ENCODE data around the gene SRSF1.
"Not testable (repeated sequence)": the region's sequence is repeated elsewhere in the genome, so short reads cannot be mapped to it uniquely, and the experiment has no call there.

Gene SRSF1

DNA sequence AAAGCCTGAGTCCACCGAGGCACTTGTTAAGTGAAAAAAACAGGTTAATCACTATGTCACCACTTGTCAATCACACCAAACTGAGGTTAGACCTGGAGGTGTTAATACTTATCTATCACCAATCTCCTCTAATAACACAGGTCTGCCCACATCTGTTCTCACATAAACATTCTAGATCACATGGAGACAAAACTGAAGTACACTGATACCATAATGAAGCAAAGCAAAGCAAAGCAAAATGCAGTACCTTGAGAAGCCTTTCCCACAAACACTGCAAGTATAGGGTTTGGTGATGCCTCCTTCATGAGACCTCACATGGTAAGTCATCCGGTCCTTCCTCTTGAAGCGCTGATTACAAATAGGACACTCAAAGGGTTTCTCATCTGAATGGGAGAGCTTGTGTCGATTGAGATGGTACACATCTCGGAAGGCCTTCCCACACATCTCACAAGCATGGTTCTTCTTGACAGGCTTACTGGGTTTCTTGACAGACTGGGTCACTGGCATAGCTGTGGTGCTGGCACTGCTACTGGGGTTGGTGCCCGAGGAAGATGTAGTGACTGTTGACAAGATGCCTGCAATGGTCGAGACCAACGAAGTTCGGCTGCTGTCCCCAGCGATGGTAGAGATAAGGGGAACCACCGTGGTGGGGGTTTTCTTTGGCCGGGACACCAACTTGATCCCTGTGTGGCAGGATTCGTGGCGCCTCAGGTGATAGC lies 24.4 kb downstream of the SRSF1 start:
- H3K4me3 ChIP-seq (ENCODE audit: low read depth, low read length): no peak overlapping the region
- TF ChIP-seq, protein P1, sequence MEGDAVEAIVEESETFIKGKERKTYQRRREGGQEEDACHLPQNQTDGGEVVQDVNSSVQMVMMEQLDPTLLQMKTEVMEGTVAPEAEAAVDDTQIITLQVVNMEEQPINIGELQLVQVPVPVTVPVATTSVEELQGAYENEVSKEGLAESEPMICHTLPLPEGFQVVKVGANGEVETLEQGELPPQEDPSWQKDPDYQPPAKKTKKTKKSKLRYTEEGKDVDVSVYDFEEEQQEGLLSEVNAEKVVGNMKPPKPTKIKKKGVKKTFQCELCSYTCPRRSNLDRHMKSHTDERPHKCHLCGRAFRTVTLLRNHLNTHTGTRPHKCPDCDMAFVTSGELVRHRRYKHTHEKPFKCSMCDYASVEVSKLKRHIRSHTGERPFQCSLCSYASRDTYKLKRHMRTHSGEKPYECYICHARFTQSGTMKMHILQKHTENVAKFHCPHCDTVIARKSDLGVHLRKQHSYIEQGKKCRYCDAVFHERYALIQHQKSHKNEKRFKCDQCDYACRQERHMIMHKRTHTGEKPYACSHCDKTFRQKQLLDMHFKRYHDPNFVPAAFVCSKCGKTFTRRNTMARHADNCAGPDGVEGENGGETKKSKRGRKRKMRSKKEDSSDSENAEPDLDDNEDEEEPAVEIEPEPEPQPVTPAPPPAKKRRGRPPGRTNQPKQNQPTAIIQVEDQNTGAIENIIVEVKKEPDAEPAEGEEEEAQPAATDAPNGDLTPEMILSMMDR (IDR thresholded peaks at IDR 0.05; ENCODE audit: low read depth, low read length): no peak

DNA sequence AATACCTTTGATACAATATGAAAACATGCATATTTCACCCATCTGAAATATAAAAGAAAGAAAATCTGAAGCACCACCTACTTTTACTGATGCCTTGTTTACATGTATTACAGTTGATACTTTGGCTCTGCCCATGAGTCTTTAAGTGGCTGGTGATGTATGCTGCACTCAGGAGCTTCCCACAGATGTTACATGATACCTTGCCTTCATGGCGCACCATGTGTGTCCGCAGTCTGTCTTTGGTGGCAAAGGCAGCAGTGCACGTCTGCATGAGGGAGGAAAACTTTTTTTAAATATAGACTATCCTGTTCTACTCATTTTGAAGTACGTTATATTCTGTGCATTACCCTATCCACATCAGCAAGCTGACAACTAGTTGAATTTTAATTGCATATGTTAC lies 26.5 kb downstream of the SRSF1 start:
- no peak overlapping the region for H3K4me3 ChIP-seq (ENCODE audit: low read depth, low read length)
- TF ChIP-seq, protein P1 (IDR thresholded peaks at IDR 0.05; ENCODE audit: low read depth, low read length): no peak

DNA sequence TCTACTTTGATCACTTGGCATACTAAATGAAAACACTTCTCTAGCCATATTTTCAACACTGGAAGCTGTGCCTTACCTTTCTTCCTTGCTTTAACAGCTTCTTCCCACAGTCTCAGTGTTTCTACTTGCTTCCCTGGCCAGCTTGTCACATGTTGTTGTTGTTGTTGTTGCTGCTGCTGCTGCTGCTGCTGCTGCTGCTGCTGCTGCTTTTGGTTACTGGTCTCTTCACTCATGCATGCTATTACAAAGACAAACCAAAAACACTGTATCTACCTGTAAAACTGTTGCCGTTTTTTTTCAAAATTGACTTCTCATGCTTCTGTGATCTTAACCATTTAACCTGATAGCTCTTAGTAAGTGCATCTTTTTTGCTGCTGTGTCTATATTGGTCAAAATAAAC lies 28.0 kb downstream of the SRSF1 start:
- no peak overlapping the region for H3K4me3 ChIP-seq (ENCODE audit: low read depth, low read length)

DNA sequence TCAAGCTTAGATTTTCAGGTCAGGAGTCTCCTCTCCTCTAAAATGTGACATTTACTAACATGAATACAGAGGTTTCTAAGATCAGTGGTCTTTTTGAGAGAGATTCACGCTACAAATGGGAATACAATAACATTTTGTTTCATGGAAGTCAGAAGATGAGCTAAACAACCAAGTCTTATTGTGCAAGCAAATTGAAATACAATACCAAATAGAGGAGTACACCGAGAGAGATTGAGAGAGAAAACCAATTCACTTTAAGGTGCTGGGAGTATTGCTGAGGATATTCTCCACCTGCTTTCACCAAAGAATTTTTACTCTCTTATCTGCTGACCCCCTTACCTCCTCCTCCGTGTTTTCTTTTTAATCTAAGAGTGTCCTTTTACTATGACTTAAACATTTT lies 30.5 kb downstream of the SRSF1 start:
- TF ChIP-seq, protein P1 (IDR thresholded peaks at IDR 0.05; ENCODE audit: low read depth, low read length): no peak
- H3K4me3 ChIP-seq (ENCODE audit: low read depth, low read length): no peak overlapping the region

More for the DNA sequence above, 28.0 kb downstream of the SRSF1 start:
- TF ChIP-seq, protein P1 (IDR thresholded peaks at IDR 0.05; ENCODE audit: low read depth, low read length): no peak

DNA sequence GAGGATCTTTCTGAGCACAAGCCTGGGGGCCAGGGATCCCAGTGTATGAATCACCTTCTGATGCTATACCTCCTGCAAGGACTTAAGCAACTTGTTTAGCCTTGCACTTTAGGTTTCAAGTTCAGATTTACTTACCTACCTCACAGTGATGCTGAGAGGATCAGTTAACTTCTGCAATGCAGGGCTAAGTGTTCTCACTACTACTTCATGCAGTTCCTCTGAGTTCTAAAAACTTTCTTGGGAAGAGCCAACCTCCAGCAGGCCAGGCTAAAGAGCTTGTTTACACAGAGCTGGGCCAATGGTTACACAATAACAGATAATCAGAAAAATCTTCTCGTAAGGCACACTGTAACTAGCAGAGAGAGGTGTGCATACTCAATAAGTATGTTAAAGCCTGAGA lies 32.0 kb downstream of the SRSF1 start:
- TF ChIP-seq, protein P1 (IDR thresholded peaks at IDR 0.05; ENCODE audit: low read depth, low read length): no peak

DNA sequence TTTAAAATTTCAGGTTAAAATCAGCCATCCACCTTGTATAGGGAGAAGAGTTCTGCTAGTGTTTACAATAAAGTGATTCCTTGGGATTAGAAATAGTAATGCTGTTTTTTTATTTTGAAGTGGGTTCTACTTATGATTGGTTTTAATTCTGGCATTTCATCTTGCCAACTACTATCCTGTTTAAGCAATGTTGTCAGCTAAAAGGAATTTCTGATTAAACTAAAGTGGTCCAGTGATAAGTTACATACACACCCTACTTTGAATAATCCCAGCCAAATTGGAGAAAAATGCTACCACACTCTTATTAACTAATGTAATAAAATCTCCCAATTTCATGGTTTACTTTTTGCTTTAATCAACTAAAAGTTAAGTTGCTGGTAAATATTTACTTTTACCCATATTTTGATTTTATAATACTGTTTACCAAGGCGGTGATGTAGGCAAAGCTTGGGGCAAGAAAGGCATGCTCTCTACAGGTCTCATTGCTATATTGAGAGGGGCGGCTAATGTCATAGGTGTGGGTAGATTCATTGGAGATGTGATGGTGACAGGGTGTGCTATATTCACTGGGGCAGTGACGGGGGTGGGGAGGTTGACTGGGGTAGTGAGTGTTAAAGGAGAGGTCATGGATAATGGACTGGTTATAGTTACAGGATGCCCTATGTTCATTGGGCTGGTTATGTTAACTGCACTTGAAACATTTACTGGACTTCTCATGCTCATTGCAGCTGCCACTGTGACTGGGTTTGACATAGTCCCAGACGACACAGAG lies 32.8 kb downstream of the SRSF1 start:
- not testable (repeated sequence) for H3K4me3 ChIP-seq (ENCODE audit: low read depth, low read length)

More for the DNA sequence above, 32.0 kb downstream of the SRSF1 start:
- H3K4me3 ChIP-seq (ENCODE audit: low read depth, low read length): no peak overlapping the region

DNA sequence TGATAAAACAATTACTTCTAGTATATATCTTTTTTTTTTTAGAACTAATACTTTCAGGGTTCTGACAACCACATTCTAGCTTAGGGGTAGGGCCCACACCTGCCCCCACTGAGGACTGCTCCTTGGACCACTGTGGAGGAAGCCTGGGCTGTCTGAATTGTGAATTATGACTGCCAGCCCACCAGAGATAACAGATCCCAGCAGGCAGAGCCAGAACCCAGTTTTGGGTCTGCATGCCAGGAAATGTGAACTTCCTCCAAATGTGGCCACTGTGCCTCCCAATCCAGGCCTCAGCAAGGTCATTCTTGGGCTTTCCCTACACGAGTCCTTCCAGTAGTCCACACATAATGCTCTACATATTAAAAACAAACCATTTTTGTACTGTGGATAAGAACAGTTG lies 34.9 kb downstream of the SRSF1 start:
- H3K4me3 ChIP-seq (ENCODE audit: low read depth, low read length): no peak overlapping the region
- TF ChIP-seq, protein P1 (IDR thresholded peaks at IDR 0.05; ENCODE audit: low read depth, low read length): no peak
